ENCODE measurements around the gene RBM3.

RBM3 gene

GRCh38 chrX:48584698-48585097 lies 10.4 kb downstream of the RBM3 start:
- no peak for DNase-seq (ENCODE audit: extremely low spot score)
- ChIA-PET CTCF (interaction anchor here (1.6 kb wide), 1 partner anchor 10 kb away, joined by 3 read pairs; no protein-coding TSS in a partner anchor), POLR2A (no interaction called here)
- TF ChIP-seq CTCF (IDR thresholded peaks at IDR 0.05; ENCODE audit: control extremely low read depth, extremely low read depth, low read depth, missing control alignments) = no peak

GRCh38 chrX:48589482-48590162 lies 15.3 kb downstream of the RBM3 start:
- no peak for DNase-seq (ENCODE audit: extremely low spot score)
- ChIA-PET POLR2A (interaction anchor here (0.8 kb wide), 1 partner anchor 11 kb away, joined by 3 read pairs; no protein-coding TSS in a partner anchor), CTCF (interaction anchor here (1.0 kb wide), 1 partner anchor 8 kb away, joined by 3 read pairs; no protein-coding TSS in a partner anchor)
- no peak for TF ChIP-seq CTCF (IDR thresholded peaks at IDR 0.05; ENCODE audit: control extremely low read depth, extremely low read depth, low read depth, missing control alignments)

GRCh38 chrX:48590203-48591103 lies 16.2 kb downstream of the RBM3 start:
- POLR2A ChIA-PET = interaction anchor here (0.8 kb wide), 1 partner anchor 12 kb away, joined by 3 read pairs; no protein-coding TSS in a partner anchor
- DNase-seq (ENCODE audit: extremely low spot score) = no peak
- CTCF ChIA-PET = no interaction called here
- TF ChIP-seq CTCF (IDR thresholded peaks at IDR 0.05; ENCODE audit: control extremely low read depth, extremely low read depth, low read depth, missing control alignments) = no peak

GRCh38 chrX:48591255-48591791 lies 17.0 kb downstream of the RBM3 start:
- no peak for DNase-seq (ENCODE audit: extremely low spot score)
- ChIA-PET POLR2A (no interaction called here), CTCF (no interaction called here)
- TF ChIP-seq CTCF (IDR thresholded peaks at IDR 0.05; ENCODE audit: control extremely low read depth, extremely low read depth, low read depth, missing control alignments) = no peak

- no peak for TF ChIP-seq CTCF (IDR thresholded peaks at IDR 0.05; ENCODE audit: control extremely low read depth, extremely low read depth, low read depth, missing control alignments)
- no peak for DNase-seq (ENCODE audit: extremely low spot score)
- ChIA-PET CTCF (no interaction called here), POLR2A (no interaction called here)
These were observed 18.7 kb downstream of the RBM3 start for GRCh38 chrX:48592971-48593370.

GRCh38 chrX:48595929-48596328 lies 21.6 kb downstream of the RBM3 start:
- no peak for TF ChIP-seq CTCF (IDR thresholded peaks at IDR 0.05; ENCODE audit: control extremely low read depth, extremely low read depth, low read depth, missing control alignments)
- ChIA-PET CTCF (no interaction called here), POLR2A (interaction anchor here (0.7 kb wide), 1 partner anchor 18 kb away, joined by 4 read pairs; no protein-coding TSS in a partner anchor)
- DNase-seq (ENCODE audit: extremely low spot score) = no peak

Data from GM10248 (cell line).